ENCODE measurements around the gene ZNF394.

Gene ZNF394

GRCh38 chr7:99497766-99498545, 2.1 kb downstream of the ZNF394 start:
- TF ChIP-seq CTCF (IDR thresholded peaks at IDR 0.05; ENCODE audit: low read length) (no peak), EZH2 (IDR thresholded peaks at IDR 0.05; ENCODE audit: borderline replicate concordance, low read length) (no peak)
- H3K79me2 ChIP-seq (ENCODE audit: insufficient read depth, low read length) = peaks cover 33% of the 10 kb centered on the region
- H3K4me3 ChIP-seq (ENCODE audit: low read depth, low read length, poor library complexity, severe bottlenecking) = peak overlapping the region; percentile 77
- H3K27ac ChIP-seq (ENCODE audit: low read depth, low read length, poor library complexity, severe bottlenecking) = no peak overlapping the region
- no peaks in the 10 kb centered on the region for H3F3A ChIP-seq (ENCODE audit: insufficient read depth, low read length)
- H3K36me3 ChIP-seq (ENCODE audit: insufficient read depth, low read length) = peaks cover 56% of the 10 kb centered on the region
- no peaks in the 10 kb centered on the region for H3K27me3 ChIP-seq (ENCODE audit: insufficient read depth, low read length)
- H4K20me1 ChIP-seq (ENCODE audit: insufficient read depth, low read length) = peaks cover 3% of the 10 kb centered on the region; the same call in 1 of the 2 replicates
- H2AFZ ChIP-seq (ENCODE audit: low read length) = no peak overlapping the region
- H3K9me2 ChIP-seq (ENCODE audit: low read depth, low read length) = no peaks in the 10 kb centered on the region
- peaks cover 24% of the 10 kb centered on the region for H3K4me1 ChIP-seq (ENCODE audit: insufficient read depth, low read length, severe bottlenecking)
- H3K4me2 ChIP-seq (ENCODE audit: low read length) = peak overlapping the region; percentile 94
- H3K9me3 ChIP-seq (ENCODE audit: low read length) = peaks cover 12% of the 10 kb centered on the region
- peak overlapping the region; percentile 78 for H3K9ac ChIP-seq (ENCODE audit: low read length)

- Histone ChIP-seq H3K36me3 (ENCODE audit: insufficient read depth, low read length) (peaks cover 75% of the 10 kb centered on the region), H2AFZ (ENCODE audit: low read length) (no peak overlapping the region), H3K9me3 (ENCODE audit: low read length) (peaks cover 12% of the 10 kb centered on the region), H4K20me1 (ENCODE audit: insufficient read depth, low read length) (peaks cover 3% of the 10 kb centered on the region; the same call in 1 of the 2 replicates), H3F3A (ENCODE audit: insufficient read depth, low read length) (no peaks in the 10 kb centered on the region), H3K4me2 (ENCODE audit: low read length) (no peak overlapping the region), H3K4me1 (ENCODE audit: insufficient read depth, low read length, severe bottlenecking) (peaks cover 15% of the 10 kb centered on the region), H3K9me2 (ENCODE audit: low read depth, low read length) (no peaks in the 10 kb centered on the region), H3K27ac (ENCODE audit: low read depth, low read length, poor library complexity, severe bottlenecking) (no peak overlapping the region), H3K27me3 (ENCODE audit: insufficient read depth, low read length) (no peaks in the 10 kb centered on the region), H3K79me2 (ENCODE audit: insufficient read depth, low read length) (peaks cover 22% of the 10 kb centered on the region), H3K4me3 (ENCODE audit: low read depth, low read length, poor library complexity, severe bottlenecking) (no peak overlapping the region), H3K9ac (ENCODE audit: low read length) (no peak overlapping the region)
- TF ChIP-seq EZH2 (IDR thresholded peaks at IDR 0.05; ENCODE audit: borderline replicate concordance, low read length) (no peak), CTCF (IDR thresholded peaks at IDR 0.05; ENCODE audit: low read length) (no peak)
These were observed 6.3 kb downstream of the ZNF394 start for GRCh38 chr7:99493823-99494222.

- H3K36me3 ChIP-seq (ENCODE audit: insufficient read depth, low read length) = peaks cover 69% of the 10 kb centered on the region
These were observed 9.2 kb downstream of the ZNF394 start for GRCh38 chr7:99490878-99491277.

More at GRCh38 chr7:99490878-99491277, 9.2 kb downstream of the ZNF394 start:
- H3K4me3 ChIP-seq (ENCODE audit: low read depth, low read length, poor library complexity, severe bottlenecking) = no peak overlapping the region
- H3K27me3 ChIP-seq (ENCODE audit: insufficient read depth, low read length) = no peaks in the 10 kb centered on the region
- H3K27ac ChIP-seq (ENCODE audit: low read depth, low read length, poor library complexity, severe bottlenecking) = no peak overlapping the region
- peaks cover 16% of the 10 kb centered on the region for H3K9me3 ChIP-seq (ENCODE audit: low read length)
- H4K20me1 ChIP-seq (ENCODE audit: insufficient read depth, low read length) = no peaks in the 10 kb centered on the region
- no peak overlapping the region for H3K9ac ChIP-seq (ENCODE audit: low read length)
- H2AFZ ChIP-seq (ENCODE audit: low read length) = no peak overlapping the region
- H3K4me2 ChIP-seq (ENCODE audit: low read length) = no peak overlapping the region
- TF ChIP-seq CTCF (IDR thresholded peaks at IDR 0.05; ENCODE audit: low read length) (no peak), EZH2 (IDR thresholded peaks at IDR 0.05; ENCODE audit: borderline replicate concordance, low read length) (no peak)
- H3K4me1 ChIP-seq (ENCODE audit: insufficient read depth, low read length, severe bottlenecking) = no peaks in the 10 kb centered on the region
- no peaks in the 10 kb centered on the region for H3K79me2 ChIP-seq (ENCODE audit: insufficient read depth, low read length)
- no peaks in the 10 kb centered on the region for H3K9me2 ChIP-seq (ENCODE audit: low read depth, low read length)
- H3F3A ChIP-seq (ENCODE audit: insufficient read depth, low read length) = no peaks in the 10 kb centered on the region

All from OCI-LY1 (cell line).